SK-N-SH (cell line): ENCODE measurements around the gene ATP11A. TPM values are rescaled to one million over a fixed set of nuclear protein-coding genes. Genes with fewer than 3 reads are reported as not detected.

Experiments
- CTCF ChIA-PET: fragments of 300-600, 350-600 bp; formaldehyde crosslinking; extraction: SDS; loops from one replicate; lab custom pipeline; 2021; lab: Yijun Ruan, JAX
- POLR2A ChIA-PET: fragments of 350-600 bp; sonication (Branson Sonifier 250); formaldehyde crosslinking; extraction: SDS; loops from one replicate; lab custom pipeline; 2020; ENCODE audit warnings: antibody characterized with exemption, inconsistent platforms; lab: Yijun Ruan, JAX
- DNase-seq: peaks from one replicate; pipeline ENCODE4 v3.0.0; 2012
- H2AFZ ChIP-seq: fragments of 200-600 bp; sonication (generic); 2 replicates; pipeline ENCODE4 v1.8.1; 2016; ENCODE audit warnings: antibody characterized with exemption, mild to moderate bottlenecking, low read depth
- H3F3A ChIP-seq: fragments of 200-600 bp; sonication (generic); replicated peaks from 2 replicates; pipeline ENCODE3; 2016; ENCODE audit warnings: antibody characterized with exemption, mild to moderate bottlenecking; ENCODE audit not compliant: insufficient read depth
- H3K27ac ChIP-seq, 2 experiments: fragments of 200-500 bp in 1 of 2; fragments of 200-600 bp in 1 of 2; sonication (Bioruptor generic) in 1 of 2; sonication (generic), shearing (Covaris generic) in 1 of 2; 2 replicates each; pipeline versions ENCODE4 v1.5.1 to v1.6.1; 2014 to 2016; ENCODE audit warnings: low read depth in 2 of 2, inconsistent platforms in 1 of 2, low read length in 1 of 2, mild to moderate bottlenecking in 1 of 2, mixed read lengths in 1 of 2
- H3K27me3 ChIP-seq: fragments of 200-600 bp; sonication (generic), shearing (Covaris generic); 2 replicates; pipeline ENCODE4 v1.6.1; 2016; ENCODE audit warnings: mixed run types; ENCODE audit not compliant: insufficient read depth
- H3K36me3 ChIP-seq, 2 experiments: fragments of 200-500 bp in 1 of 2; fragments of 200-600 bp in 1 of 2; sonication (Bioruptor generic) in 1 of 2; sonication (generic) in 1 of 2; replicated peaks in 1 of 2; 2 replicates each; pipeline versions ENCODE3 to v1.5.1; 2014 to 2016; ENCODE audit warnings: low read length in 1 of 2, mild to moderate bottlenecking in 1 of 2; ENCODE audit not compliant: insufficient read depth in 2 of 2, control insufficient read depth in 1 of 2
- H3K4me1 ChIP-seq, 2 experiments: fragments of 200-500 bp in 1 of 2; fragments of 200-600 bp in 1 of 2; sonication (Bioruptor generic) in 1 of 2; sonication (generic), shearing (Covaris generic) in 1 of 2; 2 replicates each; pipeline versions ENCODE4 v1.5.1 to v1.6.1; 2014 to 2016; ENCODE audit warnings: low read depth in 1 of 2, low read length in 1 of 2, mixed run types in 1 of 2; ENCODE audit not compliant: insufficient read depth in 2 of 2, control insufficient read depth in 1 of 2
- H3K4me2 ChIP-seq: fragments of 200-600 bp; sonication (generic), shearing (Covaris generic); 2 replicates; pipeline ENCODE4 v1.6.1; 2017; ENCODE audit warnings: mixed run types
- H3K4me3 ChIP-seq, 2 experiments: fragments of 200-500 bp in 1 of 2; fragments of 200-600 bp in 1 of 2; sonication (Bioruptor generic) in 1 of 2; sonication (generic), shearing (Covaris generic) in 1 of 2; 2 replicates each; pipeline versions ENCODE4 v1.5.1 to v1.8.1; 2014 to 2016; ENCODE audit warnings: low read depth in 2 of 2, inconsistent platforms in 1 of 2, low read length in 1 of 2, mild to moderate bottlenecking in 1 of 2, mixed read lengths in 1 of 2, moderate library complexity in 1 of 2
- H3K79me2 ChIP-seq: fragments of 200-600 bp; sonication (generic); 2 replicates; pipeline ENCODE4 v1.8.1; 2017; ENCODE audit warnings: mild to moderate bottlenecking; ENCODE audit not compliant: insufficient read depth
- H3K9ac ChIP-seq: fragments of 200-600 bp; sonication (generic); 2 replicates; pipeline ENCODE4 v1.6.1; 2017; ENCODE audit warnings: mixed run types
- H3K9me2 ChIP-seq: fragments of 200-600 bp; sonication (generic); 2 replicates; pipeline ENCODE4 v1.6.1; 2017; ENCODE audit warnings: mixed run types
- H3K9me3 ChIP-seq: fragments of 200-600 bp; sonication (generic); 2 replicates; pipeline ENCODE4 v1.6.1; 2017; ENCODE audit warnings: mixed run types, mild to moderate bottlenecking, moderate library complexity
- H4K20me1 ChIP-seq: fragments of 200-600 bp; sonication (generic); 2 replicates; pipeline ENCODE4 v1.6.1; 2017; ENCODE audit warnings: mild to moderate bottlenecking, mixed run types; ENCODE audit not compliant: insufficient read depth
- CHD2 ChIP-seq: fragments of 150-350 bp; IDR thresholded peaks from 2 replicates; pipeline ENCODE4 v1.6.1; 2018; ENCODE audit warnings: low read length; ENCODE audit not compliant: partially characterized antibody
- CTCF ChIP-seq: fragments of 200-600 bp; sonication (generic); IDR thresholded peaks from 2 replicates; pipeline ENCODE4 v1.6.1; 2017; ENCODE audit warnings: antibody characterized with exemption, mild to moderate bottlenecking, moderate library complexity
- EP300 ChIP-seq, 2 experiments: IDR thresholded peaks; 2 replicates each; pipeline versions ENCODE4 v1.4.0 to v1.6.1; 2012; ENCODE audit warnings: borderline replicate concordance in 1 of 2, low read depth in 1 of 2, low read length in 1 of 2
- FOXM1 ChIP-seq: IDR thresholded peaks from 2 replicates; pipeline ENCODE4 v1.4.0; 2012; ENCODE audit warnings: low read depth, mild to moderate bottlenecking
- GATA2 ChIP-seq: sonication (generic); formaldehyde crosslinking; IDR thresholded peaks from 2 replicates; pipeline ENCODE4 v1.5.0; 2020; ENCODE audit warnings: mild to moderate bottlenecking, missing genetic modification reagents
- NFIC ChIP-seq: IDR thresholded peaks from 2 replicates; pipeline ENCODE4 v1.4.0; 2012; ENCODE audit warnings: borderline replicate concordance
- RAD21 ChIP-seq: IDR thresholded peaks from 2 replicates; pipeline ENCODE4 v1.6.1; 2012; ENCODE audit warnings: mild to moderate bottlenecking, low read length
- RCOR1 ChIP-seq: fragments of 150-350 bp; IDR thresholded peaks from 2 replicates; pipeline ENCODE4 v1.6.1; 2017; ENCODE audit warnings: antibody characterized with exemption, low read length
- REST ChIP-seq: IDR thresholded peaks from 2 replicates; pipeline ENCODE4 v1.6.1; 2012; ENCODE audit warnings: mild to moderate bottlenecking, low read depth, low read length, moderate library complexity
- TAF1 ChIP-seq: IDR thresholded peaks from 2 replicates; pipeline ENCODE4 v1.6.1; 2012; ENCODE audit warnings: low read depth, mild to moderate bottlenecking, low read length, moderate library complexity, borderline replicate concordance
- WGBS: methylation state at CpG from one replicate; pipeline ENCODE4 v1.1.6; 2017; ENCODE audit warnings: low lambda C conversion rate; 5-methylcytosine and 5-hydroxymethylcytosine counted together
- polyA plus RNA-seq, 3 experiments: library from polyadenylated mRNA; depleted of rRNA; stranded (reverse); fragments of >200 nt; gene quantifications; 2 replicates each; pipeline ENCODE4 v1.2.3, GENCODE V29; 2012

Gene ATP11A
- polyA plus RNA-seq, 1 of the 3 experiments (the other 2 are of a cell fraction), result 4.1 TPM

- 98% methylated on average over 12 of the region's 21 CpGs for WGBS
- Histone ChIP-seq H3K79me2 (no peaks in the 10 kb centered on the region; the same call in 1 of the 2 replicates), H3K9ac (no peak overlapping the region), H3K27me3 (no peaks in the 10 kb centered on the region), H3K4me1 (peaks cover 0 to 5% of the 10 kb centered on the region in 2 experiments; a peak in 1 of 4 replicates), H2AFZ (no peak overlapping the region)
- POLR2A ChIA-PET, result no interaction called here
- TF ChIP-seq CTCF, result no peak
- no peak for TF ChIP-seq TAF1
- no peak for TF ChIP-seq GATA2 (CRISPR knock-in tag)
- TF ChIP-seq CHD2, result no peak
- no peak for TF ChIP-seq RAD21
- TF ChIP-seq NFIC, result no peak
- no peak for TF ChIP-seq REST
- no peak for TF ChIP-seq FOXM1
- no peak for TF ChIP-seq EP300 (IDR thresholded peaks at IDR 0.05; ENCODE audit: borderline replicate concordance in 1 of 2, low read depth in 1 of 2, low read length in 1 of 2)
- no peak for TF ChIP-seq RCOR1
- TF ChIP-seq, all 33 proteins: peak for 0
- DNase-seq, result no peak
- CTCF ChIA-PET, result interaction anchor here (0.6 to 1.7 kb wide), 3 partner anchors 22 to 113 kb away, joined by 3 read pairs; no protein-coding TSS in a partner anchor
- H3K36me3 ChIP-seq, result peaks cover 0 to 2% of the 10 kb centered on the region in 2 experiments
- H3K27ac ChIP-seq, result no peak overlapping the region
- no peaks in the 10 kb centered on the region for H3K9me3 ChIP-seq
- H3K9me2 ChIP-seq, result no peaks in the 10 kb centered on the region
- H3K4me2 ChIP-seq, result no peak overlapping the region
- no peaks in the 10 kb centered on the region for H4K20me1 ChIP-seq
- no peak overlapping the region for H3K4me3 ChIP-seq
- H3F3A ChIP-seq, result no peaks in the 10 kb centered on the region
Measured at GRCh38 chr13:112761701-112762689, 72.2 kb downstream of the ATP11A start.
